Loucy (cell line): ENCODE results near the gene PLEKHG4.

Source experiments
- CTCF ChIP-seq: fragments of 200-600 bp; sonication (generic); conservative IDR thresholded peaks from 2 replicates; pipeline ENCODE4 v1.5.1; 2014; ENCODE audit warnings: mild to moderate bottlenecking, antibody characterized with exemption, low read length
- EZH2phosphoT487 ChIP-seq: fragments of 200-600 bp; IDR thresholded peaks from 2 replicates; pipeline ENCODE4 v1.6.1; 2018; ENCODE audit warnings: antibody characterized with exemption, mild to moderate bottlenecking, moderate library complexity, borderline replicate concordance

- TF ChIP-seq CTCF (no peak), EZH2phosphoT487 (no peak)
Measured at GRCh38 chr16:67312719-67313118, 33.4 kb downstream of the PLEKHG4 start.
